CD14-positive monocyte (primary cell): ENCODE data around the gene SDF4. TPM values are rescaled to one million over a fixed set of nuclear protein-coding genes. Genes with fewer than 3 reads are reported as not detected.
A peak's percentile ranks its signal among the peaks of the same experiment; 100 is the strongest.

Source experiments
- DNase-seq, 3 donors: peaks; one replicate each; pipeline ENCODE4 v3.0.0-alpha.2; 2011 to 2022
- H2AFZ ChIP-seq: 2 replicates; pipeline ENCODE4 v1.6.0; 2012; ENCODE audit warnings: mild to moderate bottlenecking, low read depth, low read length, inconsistent platforms; ENCODE audit not compliant: insufficient read depth, poor library complexity, severe bottlenecking
- H3K27ac ChIP-seq, 2 donors: 1 replicate in 1 of 2; 2 replicates in 1 of 2; pipeline ENCODE4 v1.5.1; 2012 to 2013; ENCODE audit warnings: low read length in 2 of 2, control low read depth in 1 of 2, inconsistent platforms in 1 of 2, low read depth in 1 of 2, mild to moderate bottlenecking in 1 of 2
- H3K27me3 ChIP-seq, 2 donors: one replicate each; pipeline versions ENCODE4 v1.6.0 to v1.6.1; 2011 to 2013; ENCODE audit warnings: low read length in 2 of 2; ENCODE audit not compliant: control insufficient read depth in 2 of 2, insufficient read depth in 2 of 2
- H3K36me3 ChIP-seq, 2 donors: replicated peaks in 1 of 2; 1 replicate in 1 of 2; 2 replicates in 1 of 2; pipeline versions ENCODE4 v1.5.1 to v1.6.1; 2012 to 2013; ENCODE audit warnings: low read length in 2 of 2, control low read depth in 1 of 2, inconsistent platforms in 1 of 2, mild to moderate bottlenecking in 1 of 2; ENCODE audit not compliant: insufficient read depth in 2 of 2, control insufficient read depth in 1 of 2
- H3K4me1 ChIP-seq, 2 donors: 1 replicate in 1 of 2; 2 replicates in 1 of 2; pipeline versions ENCODE4 v1.5.1 to v1.6.1; 2012 to 2013; ENCODE audit warnings: low read length in 2 of 2, control low read depth in 1 of 2, inconsistent platforms in 1 of 2, mild to moderate bottlenecking in 1 of 2, moderate library complexity in 1 of 2; ENCODE audit not compliant: insufficient read depth in 2 of 2, control insufficient read depth in 1 of 2
- H3K4me2 ChIP-seq: replicated peaks from 2 replicates; pipeline ENCODE3; 2012; ENCODE audit warnings: low read length, moderate library complexity, mild to moderate bottlenecking; ENCODE audit not compliant: poor library complexity, severe bottlenecking; ENCODE audit errors: extremely low read depth
- H3K4me3 ChIP-seq, 3 experiments: fragments of 200-600 bp in 1 of 3; sonication (generic) in 1 of 3; replicated peaks in 1 of 3; 1 replicate in 2 of 3; 2 replicates in 1 of 3; pipeline ENCODE4 v1.5.1; 2011 to 2013; ENCODE audit warnings: low read length in 3 of 3, mild to moderate bottlenecking in 3 of 3, control low read depth in 2 of 3, low read depth in 2 of 3, inconsistent platforms in 1 of 3, moderate library complexity in 1 of 3
- H3K79me2 ChIP-seq: 2 replicates; pipeline ENCODE4 v1.6.0; 2012; ENCODE audit warnings: mild to moderate bottlenecking, control low read depth, inconsistent platforms, low read length, moderate library complexity; ENCODE audit not compliant: insufficient read depth
- H3K9ac ChIP-seq: 2 replicates; pipeline ENCODE4 v1.6.0; 2017; ENCODE audit warnings: low read length, mild to moderate bottlenecking; ENCODE audit not compliant: insufficient read depth, poor library complexity, severe bottlenecking
- H3K9me3 ChIP-seq, 2 donors: replicated peaks in 1 of 2; 1 replicate in 1 of 2; 2 replicates in 1 of 2; pipeline versions ENCODE4 v1.5.1 to v1.6.1; 2012 to 2013; ENCODE audit warnings: low read length in 2 of 2, control low read depth in 1 of 2; ENCODE audit not compliant: control insufficient read depth in 1 of 2, insufficient read depth in 1 of 2
- H4K20me1 ChIP-seq: 2 replicates; pipeline ENCODE4 v1.6.0; 2012; ENCODE audit warnings: mild to moderate bottlenecking, low read length, control low read depth, moderate library complexity; ENCODE audit not compliant: insufficient read depth
- H3K27ac Mint-ChIP-seq, 7 donors: one replicate each; pipeline ENCODE4 v1.8.0; 2020; ENCODE audit warnings: mild to moderate bottlenecking in 7 of 7, mixed read lengths in 7 of 7, moderate library complexity in 6 of 7, inconsistent platforms in 2 of 7
- H3K27me3 Mint-ChIP-seq, 3 donors: one replicate each; pipeline ENCODE4 v1.8.0; 2021 to 2022; ENCODE audit warnings: low read depth in 3 of 3, mild to moderate bottlenecking in 3 of 3, mixed read lengths in 3 of 3, moderate library complexity in 3 of 3, inconsistent platforms in 1 of 3
- H3K36me3 Mint-ChIP-seq, 2 donors: one replicate each; pipeline ENCODE4 v1.8.0; 2020; ENCODE audit warnings: mixed read lengths in 2 of 2, inconsistent platforms in 1 of 2, mild to moderate bottlenecking in 1 of 2
- H3K4me1 Mint-ChIP-seq: one replicate; pipeline ENCODE4 v1.8.0; 2020; ENCODE audit warnings: mild to moderate bottlenecking, mixed read lengths
- H3K4me3 Mint-ChIP-seq, 2 donors: one replicate each; pipeline ENCODE4 v1.8.0; 2020; ENCODE audit warnings: mild to moderate bottlenecking in 2 of 2, mixed read lengths in 2 of 2, moderate library complexity in 1 of 2
- H3K9me3 Mint-ChIP-seq, 7 donors: one replicate each; pipeline ENCODE4 v1.8.0; 2020 to 2022; ENCODE audit warnings: mixed read lengths in 7 of 7, mild to moderate bottlenecking in 6 of 7, moderate library complexity in 6 of 7, inconsistent platforms in 2 of 7
- CTCF ChIP-seq: fragments of 200-600 bp; IDR thresholded peaks from one replicate; pipeline ENCODE4 v1.8.0; 2022; ENCODE audit warnings: antibody characterized with exemption, mild to moderate bottlenecking
- WGBS: methylation state at CpG from one replicate; pipeline ENCODE4 v1.1.5; 2013; ENCODE audit warnings: missing lambda C conversion rate; ENCODE audit not compliant: insufficient coverage; 5-methylcytosine and 5-hydroxymethylcytosine counted together
- intact Hi-C, 2 donors: fragments of 100-400 bp; cut with micrococcal nuclease; formaldehyde crosslinking; loops; one replicate each; pipeline versions ENCODE4 v1.15.0 to v1.15.1; 2023
- polyA plus RNA-seq, 3 donors: library from polyadenylated mRNA; depleted of rRNA in 1 of 3; unstranded in 2 of 3; stranded (reverse) in 1 of 3; fragments of 300-500 nt in 2 of 3; fragments of >200 nt in 1 of 3; fragmentation: Illumina TruSeq in 2 of 3; gene quantifications; 1 replicate in 2 of 3; 2 replicates in 1 of 3; pipeline ENCODE4 v1.2.3, GENCODE V29; 2012 to 2021

The SDF4 gene
- polyA plus RNA-seq, 3 donors: 81.7 to 98.9 (median 89.0) TPM

- Mint-ChIP-seq H3K27ac (peak overlapping the region; percentile 72 to 96 (median 86)), H3K4me1 (peaks cover 33% of the 10 kb centered on the region), H3K27me3 (no peaks in the 10 kb centered on the region), H3K4me3 (peak overlapping the region; percentile 91 to 96), H3K9me3 (peaks cover 0 to 3% (median 0%) of the 10 kb centered on the region in 7 donors), H3K36me3 (peaks cover 30 to 51% of the 10 kb centered on the region in 2 donors)
- Histone ChIP-seq H2AFZ (peak overlapping the region; percentile 83), H3K9ac (peak overlapping the region; percentile 97), H3K27ac (peak overlapping the region; percentile 52 to 90), H3K4me2 (peak overlapping the region; percentile 90), H3K4me1 (peaks cover 19 to 31% of the 10 kb centered on the region in 2 donors), H3K9me3 (no peaks in the 10 kb centered on the region), H3K4me3 (peak overlapping the region; percentile 86 to 88 (median 87)), H4K20me1 (peaks cover 55% of the 10 kb centered on the region), H3K79me2 (peaks cover 77% of the 10 kb centered on the region), H3K27me3 (no peaks in the 10 kb centered on the region), H3K36me3 (peaks cover 34 to 38% of the 10 kb centered on the region in 2 donors)
- intact Hi-C loops: loop anchor here (2.0 to 10.0 kb wide), 3 partner anchors 114 to 196 kb away; partner anchors contain the start of gene C1orf159 (in 2 of the 2)
- no peak for DNase-seq
- no peak for TF ChIP-seq CTCF
- WGBS: 15% methylated on average over 19 of the region's 24 CpGs
These were observed 973 bp downstream of the SDF4 start for GRCh38 chr1:1230656-1231399.

- peaks cover 66% of the 10 kb centered on the region for H4K20me1 ChIP-seq
- Mint-ChIP-seq H3K9me3 (peaks cover 0 to 3% (median 0%) of the 10 kb centered on the region in 7 donors), H3K27ac (peak overlapping the region in 2 of 7 donors; percentile 4 to 33), H3K4me3 (no peak overlapping the region), H3K27me3 (no peaks in the 10 kb centered on the region), H3K4me1 (peaks cover 33% of the 10 kb centered on the region), H3K36me3 (peaks cover 38 to 62% of the 10 kb centered on the region in 2 donors)
- intact Hi-C loops: loop anchor here (2.0 to 10.0 kb wide), 3 partner anchors 112 to 195 kb away; partner anchors contain the start of gene C1orf159 (in 2 of the 2)
- H3K4me3 ChIP-seq: no peak overlapping the region
- 91% methylated on average over 19 of the region's 19 CpGs for WGBS
- peaks cover 19 to 31% of the 10 kb centered on the region in 2 donors for H3K4me1 ChIP-seq
- H3K9ac ChIP-seq: no peak overlapping the region
- H3K79me2 ChIP-seq: peaks cover 87% of the 10 kb centered on the region
- DNase-seq: no peak
- H2AFZ ChIP-seq: no peak overlapping the region
- no peaks in the 10 kb centered on the region for H3K27me3 ChIP-seq
- no peak for TF ChIP-seq CTCF
- H3K9me3 ChIP-seq: no peaks in the 10 kb centered on the region
- H3K36me3 ChIP-seq: peaks cover 44 to 49% of the 10 kb centered on the region in 2 donors
- no peak overlapping the region for H3K4me2 ChIP-seq
- H3K27ac ChIP-seq: no peak overlapping the region
These were observed 2.0 kb downstream of the SDF4 start for GRCh38 chr1:1229770-1230169.
